Stimulated activated memory B cell treated with anti-CD40 and anti-IgM and Interleukin-4, amounts not matched to agents 10 μg/mL and 1 μg/mL and 100 μg/mL, for 72 hours (primary cell): ENCODE measurements around the gene GET4.
A peak's percentile ranks its signal among the peaks of the same experiment; 100 is the strongest.
"Not testable (repeated sequence)": the region's sequence is repeated elsewhere in the genome, so short reads cannot be mapped to it uniquely, and the experiment has no call there.

Experiments
- ATAC-seq: fragments of 150-1000 bp; cut with Tn5 transposase; 2 replicates; pipeline ENCODE4 v1.10.0; 2021
- H3K27ac Mint-ChIP-seq: one replicate; pipeline ENCODE4 v1.8.0; 2022; ENCODE audit warnings: mild to moderate bottlenecking, mixed read lengths
- H3K27me3 Mint-ChIP-seq: one replicate; pipeline ENCODE4 v1.8.0; 2022; ENCODE audit warnings: mixed read lengths
- H3K36me3 Mint-ChIP-seq: one replicate; pipeline ENCODE4 v1.8.0; 2022; ENCODE audit warnings: mixed read lengths
- H3K4me1 Mint-ChIP-seq: one replicate; pipeline ENCODE4 v1.8.0; 2022; ENCODE audit warnings: mixed read lengths
- H3K4me3 Mint-ChIP-seq: one replicate; pipeline ENCODE4 v1.8.0; 2022; ENCODE audit warnings: mild to moderate bottlenecking, moderate library complexity, mixed read lengths
- H3K9me3 Mint-ChIP-seq: one replicate; pipeline ENCODE4 v1.8.0; 2022; ENCODE audit warnings: mixed read lengths

Gene GET4

GRCh38 chr7:917255-918117 is 41.1 kb downstream of the GET4 start:
- no peak for ATAC-seq
- no peaks in the 10 kb centered on the region for H3K9me3 Mint-ChIP-seq
- peaks cover 22% of the 10 kb centered on the region for H3K4me1 Mint-ChIP-seq

GRCh38 chr7:918118-918425 is 41.7 kb downstream of the GET4 start:
- no peaks in the 10 kb centered on the region for H3K27me3 Mint-ChIP-seq
- peaks cover 15% of the 10 kb centered on the region for H3K36me3 Mint-ChIP-seq
- H3K27ac Mint-ChIP-seq, result no peak overlapping the region
- H3K9me3 Mint-ChIP-seq, result no peaks in the 10 kb centered on the region
- H3K4me1 Mint-ChIP-seq, result peaks cover 28% of the 10 kb centered on the region
- no peak overlapping the region for H3K4me3 Mint-ChIP-seq
- ATAC-seq, result no peak

More at GRCh38 chr7:917255-918117, 41.1 kb downstream of the GET4 start:
- Mint-ChIP-seq H3K27me3 (no peaks in the 10 kb centered on the region), H3K4me3 (no peak overlapping the region), H3K36me3 (peaks cover 15% of the 10 kb centered on the region), H3K27ac (no peak overlapping the region)

GRCh38 chr7:918441-919113 is 42.2 kb downstream of the GET4 start:
- no peak overlapping the region for H3K27ac Mint-ChIP-seq
- H3K4me3 Mint-ChIP-seq, result no peak overlapping the region
- peaks cover 15% of the 10 kb centered on the region for H3K36me3 Mint-ChIP-seq
- H3K27me3 Mint-ChIP-seq, result no peaks in the 10 kb centered on the region
- peaks cover 33% of the 10 kb centered on the region for H3K4me1 Mint-ChIP-seq
- ATAC-seq, result no peak
- no peaks in the 10 kb centered on the region for H3K9me3 Mint-ChIP-seq

GRCh38 chr7:919114-919442 is 42.7 kb downstream of the GET4 start:
- Mint-ChIP-seq H3K27me3 (no peaks in the 10 kb centered on the region), H3K4me1 (peaks cover 34% of the 10 kb centered on the region), H3K36me3 (peaks cover 15% of the 10 kb centered on the region), H3K9me3 (no peaks in the 10 kb centered on the region), H3K27ac (peak overlapping the region; percentile 23), H3K4me3 (no peak overlapping the region)
- no peak for ATAC-seq

- H3K36me3 Mint-ChIP-seq, result peaks cover 15% of the 10 kb centered on the region
- peak overlapping the region; percentile 23 for H3K27ac Mint-ChIP-seq
- H3K4me1 Mint-ChIP-seq, result peaks cover 43% of the 10 kb centered on the region
- H3K9me3 Mint-ChIP-seq, result no peaks in the 10 kb centered on the region
- H3K27me3 Mint-ChIP-seq, result no peaks in the 10 kb centered on the region
- ATAC-seq, result no peak
- no peak overlapping the region for H3K4me3 Mint-ChIP-seq
Measured at GRCh38 chr7:919924-920341, 43.6 kb downstream of the GET4 start.

- Mint-ChIP-seq H3K27ac (peak overlapping the region; percentile 85), H3K4me3 (no peak overlapping the region), H3K36me3 (peaks cover 15% of the 10 kb centered on the region), H3K27me3 (no peaks in the 10 kb centered on the region), H3K9me3 (no peaks in the 10 kb centered on the region), H3K4me1 (peaks cover 43% of the 10 kb centered on the region)
- no peak for ATAC-seq
Measured at GRCh38 chr7:920351-921070, 44.2 kb downstream of the GET4 start.

GRCh38 chr7:921071-921461 is 44.7 kb downstream of the GET4 start:
- ATAC-seq, result no peak
- Mint-ChIP-seq H3K4me1 (peaks cover 43% of the 10 kb centered on the region), H3K27me3 (no peaks in the 10 kb centered on the region), H3K9me3 (no peaks in the 10 kb centered on the region), H3K36me3 (peaks cover 15% of the 10 kb centered on the region), H3K4me3 (peak overlapping the region; percentile 57), H3K27ac (peak overlapping the region; percentile 85)

GRCh38 chr7:921581-922333 is 45.4 kb downstream of the GET4 start:
- no peak for ATAC-seq
- Mint-ChIP-seq H3K27me3 (no peaks in the 10 kb centered on the region), H3K9me3 (no peaks in the 10 kb centered on the region), H3K4me1 (peaks cover 45% of the 10 kb centered on the region), H3K36me3 (peaks cover 15% of the 10 kb centered on the region), H3K27ac (peak overlapping the region; percentile 85), H3K4me3 (peak overlapping the region; percentile 57)

GRCh38 chr7:922334-923107 is 46.2 kb downstream of the GET4 start:
- Mint-ChIP-seq H3K4me3 (peak overlapping the region; percentile 71), H3K4me1 (peaks cover 52% of the 10 kb centered on the region), H3K9me3 (no peaks in the 10 kb centered on the region), H3K27me3 (no peaks in the 10 kb centered on the region), H3K27ac (peak overlapping the region; percentile 85), H3K36me3 (peaks cover 15% of the 10 kb centered on the region)
- ATAC-seq, result no peak

- Mint-ChIP-seq H3K36me3 (peaks cover 10% of the 10 kb centered on the region), H3K4me1 (peaks cover 59% of the 10 kb centered on the region), H3K27ac (peak overlapping the region; percentile 85), H3K9me3 (no peaks in the 10 kb centered on the region), H3K4me3 (peak overlapping the region; percentile 71), H3K27me3 (no peaks in the 10 kb centered on the region)
- ATAC-seq, result peak; percentile 84
Measured at GRCh38 chr7:923108-924041, 47.0 kb downstream of the GET4 start.

GRCh38 chr7:924042-924441 is 47.7 kb downstream of the GET4 start:
- H3K4me1 Mint-ChIP-seq, result peaks cover 66% of the 10 kb centered on the region
- peak overlapping the region; percentile 85 for H3K27ac Mint-ChIP-seq
- not testable (repeated sequence) for H3K27me3 Mint-ChIP-seq, H3K9me3 Mint-ChIP-seq, H3K4me3 Mint-ChIP-seq, H3K36me3 Mint-ChIP-seq, ATAC-seq

GRCh38 chr7:924541-925231 is 48.3 kb downstream of the GET4 start:
- Mint-ChIP-seq H3K27ac (peak overlapping the region; percentile 85), H3K9me3 (no peaks in the 10 kb centered on the region), H3K36me3 (peaks cover under 1% of the 10 kb centered on the region), H3K4me3 (peak overlapping the region; percentile 78), H3K4me1 (peaks cover 72% of the 10 kb centered on the region), H3K27me3 (no peaks in the 10 kb centered on the region)
- ATAC-seq, result peak; percentile 76

GRCh38 chr7:925601-926000 is 49.2 kb downstream of the GET4 start:
- peaks cover 78% of the 10 kb centered on the region for H3K4me1 Mint-ChIP-seq

More at GRCh38 chr7:925601-926000, 49.2 kb downstream of the GET4 start:
- peak overlapping the region; percentile 85 for H3K27ac Mint-ChIP-seq
- ATAC-seq, result no peak
- H3K9me3 Mint-ChIP-seq, result no peaks in the 10 kb centered on the region
- peaks cover 2% of the 10 kb centered on the region for H3K36me3 Mint-ChIP-seq
- no peak overlapping the region for H3K4me3 Mint-ChIP-seq
- no peaks in the 10 kb centered on the region for H3K27me3 Mint-ChIP-seq
